Neutrophil (primary cell): Measurements from ENCODE around the gene SLC8B1.

Experiments used
- H3K27ac ChIP-seq: fragments of 200-600 bp; sonication (generic); 2 replicates; pipeline ENCODE4 v1.5.1; 2016; ENCODE audit warnings: mild to moderate bottlenecking, moderate library complexity
- H3K27me3 ChIP-seq: fragments of 200-600 bp; sonication (generic); 2 replicates; pipeline ENCODE4 v1.6.0; 2016; ENCODE audit warnings: mild to moderate bottlenecking
- H3K36me3 ChIP-seq: fragments of 200-600 bp; sonication (generic); 2 replicates; pipeline ENCODE4 v1.5.1; 2017
- H3K4me1 ChIP-seq, 2 experiments: fragments of 200-600 bp in 1 of 2; sonication (generic) in 1 of 2; 1 replicate in 1 of 2; 2 replicates in 1 of 2; pipeline versions ENCODE4 v1.5.1 to v1.6.1; 2013 to 2016; ENCODE audit warnings: low read depth in 1 of 2, low read length in 1 of 2, mild to moderate bottlenecking in 1 of 2, moderate library complexity in 1 of 2; ENCODE audit not compliant: control insufficient read depth in 1 of 2, insufficient read depth in 1 of 2
- H3K4me3 ChIP-seq, 2 experiments: fragments of 200-600 bp in 1 of 2; sonication (generic) in 1 of 2; 1 replicate in 1 of 2; 2 replicates in 1 of 2; pipeline ENCODE4 v1.5.1; 2013 to 2016; ENCODE audit warnings: low read depth in 1 of 2, low read length in 1 of 2, mild to moderate bottlenecking in 1 of 2, moderate library complexity in 1 of 2
- H3K9me3 ChIP-seq: fragments of 200-600 bp; sonication (generic); 2 replicates; pipeline ENCODE4 v1.5.1; 2016
- TF ChIP-seq, protein P1 (sequence below): fragments of 200-600 bp; sonication (generic); IDR thresholded peaks from 2 replicates; pipeline ENCODE4 v1.5.1; 2016; ENCODE audit warnings: antibody characterized with exemption

Gene SLC8B1

GRCh38 chr12:113268621-113269020, 66.3 kb downstream of the SLC8B1 start:
- Histone ChIP-seq H3K27ac (no peak overlapping the region), H3K36me3 (peaks cover 7% of the 10 kb centered on the region), H3K4me1 (no peaks in the 10 kb centered on the region), H3K9me3 (no peaks in the 10 kb centered on the region), H3K27me3 (no peaks in the 10 kb centered on the region), H3K4me3 (no peak overlapping the region)
- TF ChIP-seq, protein P1, sequence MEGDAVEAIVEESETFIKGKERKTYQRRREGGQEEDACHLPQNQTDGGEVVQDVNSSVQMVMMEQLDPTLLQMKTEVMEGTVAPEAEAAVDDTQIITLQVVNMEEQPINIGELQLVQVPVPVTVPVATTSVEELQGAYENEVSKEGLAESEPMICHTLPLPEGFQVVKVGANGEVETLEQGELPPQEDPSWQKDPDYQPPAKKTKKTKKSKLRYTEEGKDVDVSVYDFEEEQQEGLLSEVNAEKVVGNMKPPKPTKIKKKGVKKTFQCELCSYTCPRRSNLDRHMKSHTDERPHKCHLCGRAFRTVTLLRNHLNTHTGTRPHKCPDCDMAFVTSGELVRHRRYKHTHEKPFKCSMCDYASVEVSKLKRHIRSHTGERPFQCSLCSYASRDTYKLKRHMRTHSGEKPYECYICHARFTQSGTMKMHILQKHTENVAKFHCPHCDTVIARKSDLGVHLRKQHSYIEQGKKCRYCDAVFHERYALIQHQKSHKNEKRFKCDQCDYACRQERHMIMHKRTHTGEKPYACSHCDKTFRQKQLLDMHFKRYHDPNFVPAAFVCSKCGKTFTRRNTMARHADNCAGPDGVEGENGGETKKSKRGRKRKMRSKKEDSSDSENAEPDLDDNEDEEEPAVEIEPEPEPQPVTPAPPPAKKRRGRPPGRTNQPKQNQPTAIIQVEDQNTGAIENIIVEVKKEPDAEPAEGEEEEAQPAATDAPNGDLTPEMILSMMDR, result no peak

- TF ChIP-seq, protein P1, result no peak
- H3K9me3 ChIP-seq, result no peaks in the 10 kb centered on the region
- no peaks in the 10 kb centered on the region for H3K4me1 ChIP-seq
- no peaks in the 10 kb centered on the region for H3K27me3 ChIP-seq
- peaks cover 3% of the 10 kb centered on the region for H3K36me3 ChIP-seq
- H3K4me3 ChIP-seq, result no peak overlapping the region
- no peak overlapping the region for H3K27ac ChIP-seq
These were observed 66.8 kb downstream of the SLC8B1 start for GRCh38 chr12:113268136-113268535.

GRCh38 chr12:113267621-113268020, 67.3 kb downstream of the SLC8B1 start:
- H3K27me3 ChIP-seq, result no peaks in the 10 kb centered on the region
- peaks cover 3% of the 10 kb centered on the region for H3K36me3 ChIP-seq
- no peaks in the 10 kb centered on the region for H3K9me3 ChIP-seq
- TF ChIP-seq, protein P1, result no peak
- no peak overlapping the region for H3K4me3 ChIP-seq
- H3K27ac ChIP-seq, result no peak overlapping the region
- H3K4me1 ChIP-seq, result peaks cover 0 to under 1% of the 10 kb centered on the region in 2 experiments

DNA sequence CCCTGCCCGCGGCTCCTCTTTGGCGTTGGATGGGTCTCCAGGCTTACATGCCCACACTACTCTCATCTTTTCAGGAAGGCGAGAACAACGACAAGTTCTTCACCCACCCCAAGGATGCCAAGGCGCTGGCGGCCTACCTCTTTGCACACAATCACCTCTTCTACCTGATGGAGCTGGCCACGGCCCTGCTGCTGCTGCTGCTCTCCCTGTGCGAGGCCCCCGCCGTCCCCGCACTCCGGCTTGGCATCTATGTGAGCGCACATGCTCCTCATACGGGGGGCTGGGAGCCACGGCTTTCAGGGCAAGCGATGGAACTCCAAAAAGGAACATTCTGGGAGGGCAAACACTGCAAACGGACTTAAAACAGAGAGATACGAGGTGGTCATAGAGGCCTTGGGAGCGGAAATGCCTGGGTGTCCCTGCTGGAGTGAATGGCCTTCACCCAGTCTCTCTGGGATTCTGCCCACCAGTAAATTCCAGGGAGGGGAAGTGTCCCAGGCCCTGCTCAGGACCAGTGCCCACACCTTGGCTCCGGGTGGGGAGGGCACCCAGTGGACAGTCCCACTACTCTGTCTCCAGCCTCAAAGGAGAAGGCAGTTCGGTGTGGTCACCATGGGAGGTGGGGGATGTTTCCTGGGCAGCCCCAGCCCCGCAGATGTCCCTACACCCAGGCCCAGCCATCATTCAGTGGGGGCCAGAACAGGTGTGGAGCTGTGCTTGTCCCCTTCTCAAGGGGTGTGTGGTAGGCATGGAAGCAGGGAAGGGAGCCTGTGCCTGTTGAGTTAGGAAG, 68.6 kb downstream of the SLC8B1 start:
- Histone ChIP-seq H3K27ac (no peak overlapping the region), H3K4me3 (no peak overlapping the region), H3K4me1 (peaks cover 5 to 13% of the 10 kb centered on the region in 2 experiments), H3K9me3 (no peaks in the 10 kb centered on the region), H3K36me3 (peaks cover 3% of the 10 kb centered on the region), H3K27me3 (no peaks in the 10 kb centered on the region)
- TF ChIP-seq, protein P1, result no peak

GRCh38 chr12:113263431-113263963, 71.4 kb downstream of the SLC8B1 start:
- Histone ChIP-seq H3K4me3 (no peak overlapping the region), H3K36me3 (peaks cover under 1% of the 10 kb centered on the region), H3K27me3 (no peaks in the 10 kb centered on the region), H3K27ac (no peak overlapping the region), H3K9me3 (no peaks in the 10 kb centered on the region), H3K4me1 (peaks cover 5 to 13% of the 10 kb centered on the region in 2 experiments)
- TF ChIP-seq, protein P1, result no peak
